ENCODE data around the gene MTNR1A. TPM values are rescaled to one million over a fixed set of nuclear protein-coding genes. Genes with fewer than 3 reads are reported as not detected.
A peak's percentile ranks its signal among the peaks of the same experiment; 100 is the strongest.

MTNR1A gene
- total RNA-seq = not detected
- long read RNA-seq = 0 reads

- intact Hi-C loops (cut with DNase I) = no loop called here
- DNase-seq (no peak), ATAC-seq (no peak)
Observed at GRCh38 chr4:186554914-186555827, at the start of gene MTNR1A. TSS of gene MTNR1A (minus strand) at chr4:186555567. CDS start at chr4:186555365, 202 bp downstream.

GRCh38 chr4:186604124-186604807 is 48.9 kb upstream of the MTNR1A start:
- no peak for DNase-seq
- ATAC-seq = no peak
- intact Hi-C loops (cut with DNase I) = no loop called here

- no peak for DNase-seq
- intact Hi-C loops (cut with DNase I) = no loop called here
- no peak for ATAC-seq
Observed at GRCh38 chr4:186602978-186603377, 47.6 kb upstream of the MTNR1A start.

- no peak for ATAC-seq
Observed at GRCh38 chr4:186599483-186599882, 44.1 kb upstream of the MTNR1A start.

GRCh38 chr4:186598686-186599085 is 43.3 kb upstream of the MTNR1A start:
- intact Hi-C loops (cut with DNase I) = no loop called here

More at GRCh38 chr4:186599483-186599882, 44.1 kb upstream of the MTNR1A start:
- DNase-seq = no peak
- intact Hi-C loops (cut with DNase I) = no loop called here

GRCh38 chr4:186596850-186597390 is 41.6 kb upstream of the MTNR1A start:
- ATAC-seq = peak; percentile 43 to 74
- intact Hi-C loops (cut with DNase I) = no loop called here
- DNase-seq = no peak

More at GRCh38 chr4:186598686-186599085, 43.3 kb upstream of the MTNR1A start:
- no peak for DNase-seq
- ATAC-seq = no peak

GRCh38 chr4:186596346-186596745 is 41.0 kb upstream of the MTNR1A start:
- ATAC-seq = peak; percentile 30 to 77

GRCh38 chr4:186593587-186593973 is 38.2 kb upstream of the MTNR1A start:
- DNase-seq (no peak), ATAC-seq (no peak)
- intact Hi-C loops (cut with DNase I) = no loop called here

More at GRCh38 chr4:186596346-186596745, 41.0 kb upstream of the MTNR1A start:
- DNase-seq = no peak
- intact Hi-C loops (cut with DNase I) = no loop called here

- DNase-seq (no peak), ATAC-seq (no peak)
- intact Hi-C loops (cut with DNase I) = no loop called here
Observed at GRCh38 chr4:186592966-186593586, 37.7 kb upstream of the MTNR1A start.

GRCh38 chr4:186592445-186592844 is 37.1 kb upstream of the MTNR1A start:
- intact Hi-C loops (cut with DNase I) = no loop called here
- ATAC-seq = no peak
- no peak for DNase-seq

GRCh38 chr4:186591651-186592050 is 36.3 kb upstream of the MTNR1A start:
- intact Hi-C loops (cut with DNase I) = no loop called here
- DNase-seq (no peak), ATAC-seq (no peak)

GRCh38 chr4:186588503-186588902 is 33.1 kb upstream of the MTNR1A start:
- DNase-seq = no peak
- intact Hi-C loops (cut with DNase I) = loop anchor here (2.0 to 10.0 kb wide), 4 partner anchors 114 to 434 kb away; no protein-coding TSS in a partner anchor
- ATAC-seq = no peak

- intact Hi-C loops (cut with DNase I) = loop anchor here (2.0 to 10.0 kb wide), 4 partner anchors 113 to 433 kb away; no protein-coding TSS in a partner anchor
- ATAC-seq (peak; percentile 53 to 62), DNase-seq (peak; percentile 81)
Observed at GRCh38 chr4:186587416-186588018, 32.1 kb upstream of the MTNR1A start.

- ATAC-seq (peak in 1 of 2 donors; percentile 73), DNase-seq (no peak)
- intact Hi-C loops (cut with DNase I) = loop anchor here (10.0 kb wide), 3 partner anchors 111 to 431 kb away; no protein-coding TSS in a partner anchor
Observed at GRCh38 chr4:186586205-186586604, 30.8 kb upstream of the MTNR1A start.

GRCh38 chr4:186584912-186585311 is 29.5 kb upstream of the MTNR1A start:
- intact Hi-C loops (cut with DNase I) = loop anchor here (5.0 to 10.0 kb wide), 4 partner anchors 110 to 430 kb away; no protein-coding TSS in a partner anchor
- peak in 1 of 2 donors; percentile 30 for ATAC-seq

GRCh38 chr4:186581421-186581820 is 26.1 kb upstream of the MTNR1A start:
- DNase-seq (no peak), ATAC-seq (no peak)
- intact Hi-C loops (cut with DNase I) = loop anchor here (5.0 to 10.0 kb wide), 4 partner anchors 107 to 427 kb away; no protein-coding TSS in a partner anchor

More at GRCh38 chr4:186584912-186585311, 29.5 kb upstream of the MTNR1A start:
- DNase-seq = no peak

- DNase-seq (no peak), ATAC-seq (no peak)
- intact Hi-C loops (cut with DNase I) = loop anchor here (5.0 to 10.0 kb wide), 4 partner anchors 106 to 426 kb away; no protein-coding TSS in a partner anchor
Observed at GRCh38 chr4:186580669-186581068, 25.3 kb upstream of the MTNR1A start.

GRCh38 chr4:186570193-186570996 is 15.0 kb upstream of the MTNR1A start:
- intact Hi-C loops (cut with DNase I) = no loop called here
- no peak for DNase-seq
- peak in 1 of 2 donors; percentile 74 for ATAC-seq

Measured in left cardiac atrium (tissue), 4 donors.